GM21381 (cell line): ENCODE measurements around the gene PDZD7.
A peak's percentile ranks its signal among the peaks of the same experiment; 100 is the strongest.

Experiments used
- ATAC-seq: cut with Tn5 transposase; IDR thresholded peaks from one replicate; pipeline ENCODE4 v1.9.1; 2021; ENCODE audit warnings: mild to moderate bottlenecking, moderate library complexity; ENCODE audit not compliant: unreplicated experiment

PDZD7 gene

DNA sequence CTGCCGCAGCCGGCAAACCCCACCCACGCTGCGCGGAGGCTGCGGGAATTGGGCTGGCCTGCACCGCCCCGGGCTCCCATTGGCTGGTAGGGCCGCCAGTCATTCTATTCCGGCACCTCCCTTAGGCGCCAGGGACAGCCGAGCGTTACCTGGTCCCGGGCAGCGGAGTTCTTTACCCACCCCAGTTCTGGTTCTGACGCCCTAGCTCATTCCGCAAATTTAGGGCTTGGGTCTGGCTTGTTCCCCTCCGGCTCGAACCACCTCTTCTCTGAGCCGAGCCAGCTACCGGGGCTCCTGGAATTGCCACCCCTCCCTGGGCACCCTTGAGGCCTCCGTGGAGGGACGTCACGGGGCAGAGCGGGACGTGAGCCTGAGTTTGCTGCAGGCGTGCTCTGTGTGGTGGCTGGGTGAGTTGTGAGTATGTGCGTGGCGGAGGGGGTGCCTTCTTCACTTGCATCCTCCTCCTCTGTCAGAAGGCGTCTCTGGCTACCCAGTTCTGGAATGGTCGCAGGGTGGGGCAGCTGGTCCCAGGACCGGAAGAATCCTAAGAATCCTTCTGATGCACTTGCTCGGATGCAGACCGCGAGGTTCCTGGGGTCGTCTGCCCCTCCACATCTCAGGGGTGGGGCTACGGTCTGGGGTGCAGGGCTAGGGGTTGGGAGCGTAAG lies at the start of gene PDZD7, which contains the start of gene SFXN3:
PDZD7 (minus strand) TSS at position 2 of the 668 bp plus-strand sequence. CDS start 910 bp downstream, outside the sequence.
SFXN3 (plus strand) TSS at position 107 of the 668 bp plus-strand sequence. CDS start 3,461 bp downstream, outside the sequence.
- ATAC-seq: peak; percentile 89

DNA sequence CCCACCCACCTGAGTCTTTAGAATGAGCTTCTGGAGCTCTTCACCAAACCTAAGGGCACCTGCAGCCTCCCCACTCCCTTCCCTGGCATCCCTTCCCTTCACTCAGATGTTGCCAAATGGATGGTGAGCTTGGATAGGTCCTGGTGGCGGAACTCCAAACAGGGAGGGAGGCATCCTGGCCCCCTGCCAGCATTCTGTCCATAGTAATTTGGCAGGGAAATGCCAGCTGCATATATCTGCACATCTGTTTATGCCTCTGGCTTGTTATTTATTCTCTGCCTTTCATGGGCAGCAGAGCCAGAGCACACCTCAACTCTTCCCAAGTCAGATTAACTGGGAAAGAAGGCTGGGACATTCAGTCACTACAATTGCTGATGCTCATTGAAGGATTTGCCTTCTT lies 48.9 kb upstream of the PDZD7 start:
- ATAC-seq: no peak

DNA sequence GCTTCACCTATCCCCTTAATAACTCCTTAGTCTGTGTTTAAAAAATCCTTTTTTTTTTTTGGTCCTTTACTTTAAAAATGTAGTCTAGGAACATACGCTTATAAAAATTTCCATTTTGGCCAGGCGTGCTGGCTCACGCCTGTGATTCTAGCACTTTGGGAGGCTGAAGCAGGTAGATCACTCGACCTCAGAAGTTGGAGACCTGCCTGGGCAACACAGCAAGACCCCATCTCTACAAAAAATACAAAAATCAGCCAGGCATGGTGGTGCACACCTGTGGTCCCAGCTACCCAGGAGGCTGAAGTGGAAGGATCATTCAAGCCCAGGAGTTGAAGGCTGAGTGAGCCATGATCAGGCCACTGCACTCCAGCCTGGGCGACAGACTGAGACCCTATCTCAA lies 45.7 kb upstream of the PDZD7 start:
- ATAC-seq: no peak

DNA sequence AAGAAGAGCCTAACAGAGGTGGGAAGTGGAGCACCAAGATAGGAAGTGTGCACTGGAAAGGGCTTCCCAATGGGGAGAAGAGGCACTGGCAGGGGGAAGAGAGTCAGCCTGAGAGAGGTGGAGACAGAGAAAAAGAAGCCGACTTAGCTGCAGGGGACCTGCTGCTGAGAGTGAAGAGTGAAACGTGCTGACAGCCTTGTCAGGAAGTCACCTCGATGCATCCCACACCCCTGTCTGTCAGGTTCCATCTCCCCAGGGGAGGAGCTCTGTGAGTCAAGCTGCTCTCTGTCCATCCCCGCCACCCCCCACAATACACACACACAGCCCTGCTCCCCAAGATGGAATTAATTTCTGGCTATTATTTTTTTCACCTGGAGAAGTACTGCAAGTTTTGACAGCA lies 44.8 kb upstream of the PDZD7 start:
- ATAC-seq: no peak

DNA sequence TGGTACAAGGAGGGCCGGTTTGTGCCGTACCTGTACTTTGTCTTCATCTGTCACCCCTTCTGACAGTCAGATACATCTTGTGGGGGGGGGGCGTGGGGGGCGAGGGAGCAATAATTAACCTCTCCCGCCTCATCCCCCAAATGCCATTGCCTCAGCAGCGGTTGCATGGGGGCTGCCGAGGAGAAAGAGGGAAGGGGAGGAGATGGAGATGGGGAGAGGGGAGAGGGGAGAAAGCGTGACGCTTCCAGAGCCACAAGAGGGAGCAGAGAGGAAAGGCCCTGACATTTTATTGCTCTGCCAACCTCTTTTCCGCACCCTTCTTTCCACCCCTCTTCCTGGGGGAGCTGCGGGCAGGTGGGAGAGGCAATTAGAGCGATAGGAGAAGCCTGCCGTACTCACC lies 42.7 kb upstream of the PDZD7 start:
- ATAC-seq: no peak

DNA sequence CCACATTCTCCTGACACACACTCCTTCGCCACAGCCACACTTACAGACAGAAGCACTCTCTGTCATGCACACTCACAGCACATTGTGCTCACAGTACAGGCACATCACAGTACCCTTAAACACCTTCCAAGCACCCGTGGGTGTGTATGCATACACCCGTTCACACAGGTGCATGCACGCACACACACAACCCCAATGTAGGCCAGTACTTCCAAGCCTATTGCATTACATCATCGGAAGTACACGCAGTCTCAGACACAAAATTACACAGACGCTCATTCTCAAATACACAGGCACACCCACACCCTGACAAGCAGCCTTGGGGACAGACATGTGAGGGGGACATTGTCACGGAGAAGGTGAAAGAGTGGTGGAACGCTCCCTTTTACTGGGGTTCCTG lies 42.0 kb upstream of the PDZD7 start:
- ATAC-seq: no peak

DNA sequence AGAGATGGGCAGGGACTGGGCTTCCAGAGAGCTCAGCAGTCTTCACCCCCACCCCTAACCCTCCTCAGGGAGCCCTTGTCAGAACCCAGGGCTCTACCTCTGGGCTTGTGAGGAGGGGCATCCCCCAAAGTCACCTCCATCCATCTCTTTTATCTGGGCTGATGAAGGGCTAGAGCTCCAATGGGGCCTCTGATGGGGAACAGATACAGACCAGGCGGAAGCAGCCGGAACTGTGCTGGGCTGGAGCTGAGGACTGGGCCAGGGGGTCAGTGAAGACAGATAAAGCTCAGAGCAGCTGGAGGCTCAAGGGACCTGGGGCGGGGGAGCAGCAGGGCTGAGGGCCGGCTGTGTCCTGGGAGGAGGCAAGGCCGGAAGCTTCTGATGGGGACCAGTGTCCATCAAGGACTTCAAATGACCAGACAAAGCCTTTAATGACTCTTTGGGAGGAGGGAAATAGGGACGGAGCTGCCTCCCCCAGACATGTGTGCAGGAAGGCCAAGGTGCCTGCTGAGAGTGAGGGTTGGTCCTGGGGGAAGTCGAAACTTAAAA lies 41.0 kb upstream of the PDZD7 start:
- ATAC-seq: no peak

DNA sequence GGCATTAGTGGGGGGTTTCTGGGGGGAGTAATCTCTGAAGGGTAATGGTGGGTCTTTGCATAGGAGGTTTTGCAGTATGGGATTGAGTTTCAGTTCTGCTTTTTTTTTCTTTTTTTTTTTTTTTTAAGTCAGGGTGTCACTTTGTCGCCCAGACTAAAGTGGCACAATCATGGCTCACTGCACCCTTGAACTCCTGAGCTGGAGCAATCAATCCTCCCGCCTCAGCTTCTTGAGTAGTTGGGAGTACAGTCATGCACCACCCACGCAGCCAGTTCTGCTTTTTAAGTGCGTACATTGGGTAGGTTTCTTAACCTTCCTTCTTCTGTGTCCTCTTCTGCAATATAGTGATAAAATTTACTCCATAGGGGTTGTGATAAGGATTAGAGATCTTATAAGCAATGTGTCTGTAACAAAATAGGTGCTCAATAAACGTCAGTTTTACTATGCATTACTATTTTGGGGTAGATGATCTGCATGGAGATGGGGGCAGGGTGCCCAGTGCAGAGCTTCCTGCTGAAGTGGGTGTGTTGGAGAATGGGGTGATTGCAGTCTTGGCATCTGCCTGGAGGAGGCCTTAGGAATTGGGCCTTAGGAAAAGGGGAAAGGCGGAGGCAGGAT lies 40.4 kb upstream of the PDZD7 start:
- ATAC-seq: no peak

DNA sequence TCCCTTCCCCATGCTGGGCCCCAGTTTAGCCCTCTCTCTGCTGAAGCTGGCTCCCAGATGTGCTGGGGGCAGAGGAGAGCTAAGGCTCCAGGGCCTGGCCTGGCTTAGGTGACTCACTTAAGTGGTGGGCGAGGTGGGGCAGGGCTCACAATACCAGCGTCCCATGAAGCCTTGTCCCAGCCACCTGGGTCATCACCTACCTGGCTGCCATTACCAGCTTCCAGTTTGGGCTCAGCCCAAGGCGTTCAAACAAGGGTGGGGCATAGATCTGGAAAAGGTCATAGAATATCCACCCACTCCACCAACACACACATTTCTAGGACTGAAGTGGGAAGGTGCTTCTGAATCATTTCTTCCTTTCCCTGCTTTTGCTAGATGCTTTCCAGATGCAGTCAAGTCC lies 39.2 kb upstream of the PDZD7 start:
- no peak for ATAC-seq

DNA sequence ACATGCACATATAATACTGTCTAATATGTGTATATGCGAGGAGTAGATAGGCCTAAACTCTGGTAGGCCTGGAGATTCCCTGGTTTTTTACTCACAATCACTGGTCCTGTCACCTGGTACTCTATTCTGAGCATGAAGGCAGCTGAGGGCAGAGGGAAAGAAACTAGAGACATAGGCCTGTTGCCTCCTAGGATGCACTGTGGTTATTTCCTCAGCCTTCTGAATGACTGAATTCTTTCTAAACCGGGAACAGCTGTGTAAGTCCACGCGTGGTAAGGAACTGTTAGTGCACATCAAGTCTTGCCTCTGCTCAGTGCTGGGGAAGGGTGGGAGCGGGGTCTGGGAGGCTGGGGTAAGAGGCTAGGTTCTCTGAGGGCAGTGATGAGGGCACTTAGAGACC lies 38.5 kb upstream of the PDZD7 start:
- ATAC-seq: no peak

DNA sequence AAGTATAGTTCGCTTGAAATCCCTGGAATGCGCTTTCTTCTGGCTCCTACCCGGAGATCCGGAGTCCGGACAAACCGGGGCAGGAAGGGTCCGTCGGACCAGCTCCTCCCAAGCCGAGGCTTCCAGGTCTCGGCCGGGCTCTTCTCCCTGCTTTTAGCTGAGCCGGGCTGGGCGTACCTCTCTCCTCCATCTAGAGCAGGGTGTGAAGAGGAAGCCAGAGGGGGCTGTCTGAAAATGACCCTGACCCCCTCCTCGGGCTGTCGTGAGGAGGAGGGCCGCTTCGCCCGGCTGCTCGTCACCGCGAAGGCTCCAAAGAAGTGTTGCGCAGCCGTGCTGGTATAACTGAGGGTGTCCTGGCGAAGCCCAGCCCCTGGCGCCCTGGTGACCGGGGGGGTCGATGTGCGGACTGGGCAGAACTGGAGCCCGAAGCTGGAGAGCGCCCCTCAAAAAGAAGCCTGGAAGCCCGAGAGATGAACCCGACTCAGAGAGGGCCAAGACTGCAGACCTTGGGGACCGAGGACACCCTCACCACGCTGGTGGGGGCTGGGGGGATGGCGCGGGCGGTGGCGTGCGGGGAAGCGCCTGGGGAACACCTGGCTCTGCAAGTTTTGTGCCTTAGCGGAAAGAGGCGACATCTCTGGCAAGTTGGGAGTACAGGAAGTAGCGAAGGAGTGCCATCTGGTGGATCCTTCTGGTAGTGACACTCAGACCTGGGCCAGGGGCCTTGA lies 36.6 kb upstream of the PDZD7 start:
- peak; percentile 58 for ATAC-seq

DNA sequence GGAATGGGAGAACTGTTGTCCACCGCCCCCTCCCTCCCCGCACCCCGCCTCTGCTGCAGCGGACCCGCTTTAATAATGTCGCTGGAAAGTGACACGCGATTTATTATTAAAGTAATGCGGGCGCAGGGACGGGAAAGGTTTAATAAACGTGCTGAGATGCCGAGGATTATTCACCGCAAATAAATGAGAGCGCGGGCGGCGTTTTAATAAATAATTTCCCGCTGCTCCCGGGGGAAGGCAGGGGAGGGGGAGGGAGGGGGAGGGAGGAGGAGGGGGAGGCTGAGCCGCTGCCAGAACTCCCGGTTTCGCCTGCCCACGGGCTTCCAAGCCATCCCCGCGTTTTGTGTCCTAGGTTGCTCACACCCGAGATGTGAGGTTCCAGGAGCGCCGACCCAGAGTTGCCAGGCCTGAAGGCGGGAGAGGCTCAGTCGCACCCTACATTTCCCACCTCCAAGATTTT lies 36.0 kb upstream of the PDZD7 start:
- ATAC-seq: no peak

DNA sequence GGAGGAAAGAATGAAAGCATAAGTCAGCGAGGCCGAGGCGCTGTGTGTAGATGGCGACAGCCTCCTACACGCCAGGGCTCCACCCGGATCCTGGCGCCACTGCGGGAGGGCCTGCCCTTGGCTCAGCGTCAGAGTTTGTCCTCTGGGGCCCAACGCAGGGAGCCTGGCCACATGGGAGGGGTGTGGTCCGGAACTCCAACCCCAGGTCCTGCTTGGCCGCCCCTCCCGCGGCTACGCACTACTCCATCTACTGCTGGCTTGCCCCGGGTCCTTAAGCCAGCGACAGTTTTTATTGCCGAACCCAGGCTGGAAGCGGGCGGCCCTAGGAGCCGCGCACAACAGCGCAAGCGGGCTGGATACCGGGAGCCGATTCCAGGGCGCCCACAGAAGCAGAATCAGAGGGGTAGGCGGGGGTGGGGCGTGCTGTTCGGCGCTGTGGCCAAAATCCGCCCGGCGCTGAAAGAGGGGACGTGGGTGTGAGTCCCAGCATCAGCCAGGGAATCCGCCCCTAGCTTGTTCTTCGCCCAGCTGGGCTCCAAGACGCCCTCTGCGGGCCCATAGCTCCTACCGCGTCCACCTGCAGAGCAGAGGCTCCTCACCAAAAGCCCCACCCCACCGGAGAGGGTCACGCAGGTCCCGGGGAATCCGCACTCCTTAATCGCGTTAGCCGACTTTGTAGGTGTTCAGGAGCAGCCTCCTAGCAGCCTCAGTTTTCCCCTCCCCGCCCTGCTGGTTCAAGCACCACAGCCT lies 35.4 kb upstream of the PDZD7 start:
- no peak for ATAC-seq

DNA sequence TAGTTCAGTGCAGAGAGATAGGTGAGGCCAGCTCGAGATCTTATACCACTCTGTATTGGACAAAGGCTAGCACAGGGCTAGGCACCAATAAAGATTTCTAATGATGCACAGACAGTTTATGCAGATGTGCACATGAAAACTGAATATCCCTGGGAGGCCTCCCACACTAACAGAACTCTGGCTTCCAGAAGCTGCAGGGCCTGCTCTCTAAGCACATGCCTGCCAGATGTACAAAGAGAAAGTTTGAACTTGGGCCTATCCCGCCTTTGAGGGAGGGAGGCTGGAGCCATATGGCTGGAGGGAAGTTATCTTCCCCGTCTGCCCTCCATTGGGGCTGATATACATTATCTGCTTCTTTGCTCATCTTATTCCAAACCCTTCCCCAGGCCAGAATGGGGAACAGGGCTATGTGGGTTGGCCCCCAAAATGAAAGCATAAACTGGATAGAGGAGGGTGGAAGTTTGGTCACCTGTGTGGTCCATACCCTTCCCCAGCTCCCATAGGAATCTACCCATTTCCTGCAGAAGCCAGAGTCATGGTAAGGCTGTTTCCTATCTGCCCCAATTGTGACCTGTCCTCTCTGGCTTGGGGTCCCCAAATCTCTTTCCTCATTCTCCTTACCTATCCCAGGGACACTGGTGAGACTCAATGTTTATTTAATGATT lies 34.7 kb upstream of the PDZD7 start:
- ATAC-seq: no peak

DNA sequence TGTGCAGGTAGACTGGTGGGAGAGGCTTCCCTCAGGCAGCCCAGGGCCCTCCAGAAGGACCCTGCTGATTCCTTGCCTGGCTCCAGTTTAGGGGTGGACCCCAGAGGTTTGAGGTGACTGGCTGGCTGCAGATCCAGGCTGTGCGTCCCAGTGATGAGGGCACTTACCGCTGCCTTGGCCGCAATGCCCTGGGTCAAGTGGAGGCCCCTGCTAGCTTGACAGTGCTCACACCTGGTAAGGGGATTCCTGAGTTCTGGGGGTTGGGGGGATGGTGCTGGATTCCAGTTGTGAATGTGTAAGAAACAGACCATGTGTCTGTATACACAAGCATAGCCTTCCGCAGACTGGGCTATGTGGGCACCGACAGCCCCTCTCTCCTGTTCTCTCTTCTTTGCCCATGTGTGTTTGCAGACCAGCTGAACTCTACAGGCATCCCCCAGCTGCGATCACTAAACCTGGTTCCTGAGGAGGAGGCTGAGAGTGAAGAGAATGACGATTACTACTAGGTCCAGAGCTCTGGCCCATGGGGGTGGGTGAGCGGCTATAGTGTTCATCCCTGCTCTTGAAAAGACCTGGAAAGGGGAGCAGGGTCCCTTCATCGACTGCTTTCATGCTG lies 33.6 kb upstream of the PDZD7 start:
- no peak for ATAC-seq

DNA sequence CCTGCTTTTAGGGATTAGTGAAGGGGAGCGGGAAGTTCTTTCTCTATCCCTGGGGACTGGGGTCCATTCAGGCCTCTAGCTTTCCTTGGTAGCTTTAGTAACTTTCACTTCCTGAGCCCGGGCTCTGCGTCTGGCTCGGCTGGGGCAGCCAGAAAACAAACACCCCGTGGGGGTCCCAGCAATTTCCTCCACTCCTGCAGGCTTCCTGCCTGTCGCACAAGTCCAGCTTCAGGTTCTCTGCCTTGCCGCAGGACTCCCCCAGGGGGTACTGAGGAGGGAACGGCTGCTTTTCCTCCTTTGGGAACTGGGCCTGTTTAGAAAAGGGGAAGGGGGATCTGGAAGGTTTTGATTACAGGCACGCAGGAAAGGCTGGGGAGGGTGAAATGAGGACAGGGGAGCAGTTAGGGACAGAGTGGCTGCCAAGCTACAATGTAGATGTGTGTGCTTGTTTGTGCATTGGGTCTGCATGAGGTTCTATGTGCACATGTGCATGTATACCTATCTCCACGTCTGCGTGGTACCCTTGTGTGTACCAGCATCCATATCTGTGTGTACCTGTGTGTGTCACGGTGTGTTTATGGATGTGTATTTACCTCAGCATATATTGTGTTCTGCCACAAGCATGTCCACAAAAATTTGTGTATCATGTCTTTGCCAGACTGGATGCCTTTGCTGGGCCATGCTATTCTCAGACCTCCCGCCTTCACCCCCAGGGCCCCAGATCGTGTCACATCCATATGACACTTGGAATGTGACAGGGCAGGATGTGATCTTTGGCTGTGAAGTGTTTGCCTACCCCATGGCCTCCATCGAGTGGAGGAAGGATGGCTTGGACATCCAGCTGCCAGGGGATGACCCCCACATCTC lies 32.9 kb upstream of the PDZD7 start:
- ATAC-seq: no peak

DNA sequence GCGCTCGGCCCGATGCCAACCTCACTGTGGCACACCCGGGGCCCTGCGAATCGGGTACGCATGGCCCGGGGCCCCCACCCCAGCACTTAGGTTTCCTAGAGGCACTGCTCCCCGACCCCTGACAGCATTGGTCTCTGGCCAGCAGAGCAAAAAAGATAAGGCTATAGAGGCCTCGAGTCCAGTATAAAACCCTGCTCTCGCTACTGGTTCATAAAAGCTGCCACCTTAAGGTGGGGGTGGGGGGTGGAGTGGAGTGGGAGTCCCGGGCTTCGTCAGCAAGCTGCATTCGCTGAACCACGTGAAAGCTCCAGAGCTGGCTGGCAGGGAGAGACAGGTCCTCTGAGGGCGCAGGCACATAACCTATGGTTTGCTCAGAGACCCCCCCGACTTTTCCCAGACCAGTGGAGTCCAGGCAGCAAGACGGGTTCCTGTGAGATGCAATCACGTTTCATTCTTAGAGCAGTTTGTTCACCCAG lies 32.2 kb upstream of the PDZD7 start:
- ATAC-seq: no peak

DNA sequence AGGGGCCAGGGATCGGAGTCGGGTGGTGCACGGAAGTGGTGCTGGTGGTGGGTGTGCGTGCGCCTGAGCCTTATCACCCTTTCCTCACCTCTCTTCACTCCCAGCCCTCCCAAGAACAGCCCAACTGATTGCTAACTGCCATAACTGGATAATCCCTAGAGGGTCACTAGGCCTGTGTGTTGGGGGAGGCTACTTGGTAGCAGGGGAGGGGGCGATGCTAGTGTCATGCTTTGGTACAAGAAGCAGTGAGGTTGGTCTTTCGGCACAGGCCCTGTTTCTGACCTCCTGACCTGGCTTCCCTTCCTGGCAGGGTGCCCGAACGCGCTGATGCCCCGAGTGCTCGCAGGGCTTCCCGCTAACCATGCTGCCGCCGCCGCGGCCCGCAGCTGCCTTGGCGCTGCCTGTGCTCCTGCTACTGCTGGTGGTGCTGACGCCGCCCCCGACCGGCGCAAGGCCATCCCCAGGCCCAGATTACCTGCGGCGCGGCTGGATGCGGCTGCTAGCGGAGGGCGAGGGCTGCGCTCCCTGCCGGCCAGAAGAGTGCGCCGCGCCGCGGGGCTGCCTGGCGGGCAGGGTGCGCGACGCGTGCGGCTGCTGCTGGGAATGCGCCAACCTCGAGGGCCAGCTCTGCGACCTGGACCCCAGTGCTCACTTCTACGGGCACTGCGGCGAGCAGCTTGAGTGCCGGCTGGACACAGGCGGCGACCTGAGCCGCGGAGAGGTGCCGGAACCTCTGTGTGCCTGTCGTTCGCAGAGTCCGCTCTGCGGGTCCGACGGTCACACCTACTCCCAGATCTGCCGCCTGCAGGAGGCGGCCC lies 31.5 kb upstream of the PDZD7 start:
- no peak for ATAC-seq
